SK-N-MC (cell line): ENCODE measurements around the gene ZNF436.

Experiments
- DNase-seq: peaks from one replicate; pipeline ENCODE4 v3.0.0-alpha.2; 2011; ENCODE audit warnings: low read depth, low spot score
- H3K27ac ChIP-seq: fragments of 200-600 bp; sonication (generic); 2 replicates; pipeline ENCODE4 v1.5.1; 2016; ENCODE audit warnings: mixed run types
- H3K36me3 ChIP-seq: fragments of 200-600 bp; sonication (generic); 2 replicates; pipeline ENCODE4 v1.6.1; 2017; ENCODE audit warnings: antibody characterized with exemption, low read length, mixed read lengths; ENCODE audit not compliant: insufficient read depth
- H3K4me3 ChIP-seq: fragments of 200-600 bp; sonication (generic); 2 replicates; pipeline ENCODE4 v1.5.1; 2016
- H3K9ac ChIP-seq: fragments of 200-600 bp; sonication (generic); 2 replicates; pipeline ENCODE4 v1.8.0; 2017; ENCODE audit warnings: mixed run types, mixed read lengths; ENCODE audit not compliant: insufficient read length
- H3K9me3 ChIP-seq: fragments of 200-600 bp; sonication (generic); 2 replicates; pipeline ENCODE4 v1.6.1; 2017; ENCODE audit warnings: low read depth, mild to moderate bottlenecking, antibody characterized with exemption, low read length, moderate library complexity, mixed read lengths
- EZH2 ChIP-seq: fragments of 200-600 bp; sonication (generic); IDR thresholded peaks from one replicate; pipeline ENCODE4 v1.6.1; 2017; ENCODE audit warnings: antibody characterized with exemption
- FOXP2 ChIP-seq: optimal IDR thresholded peaks from 2 replicates; pipeline ENCODE3; 2011; ENCODE audit warnings: mild to moderate bottlenecking, moderate library complexity; ENCODE audit not compliant: insufficient read depth; ENCODE audit errors: extremely low read length, control extremely low read depth
- POLR2AphosphoS5 ChIP-seq: IDR thresholded peaks from 2 replicates; pipeline ENCODE4 v1.6.1; 2012; ENCODE audit warnings: mild to moderate bottlenecking, low read depth, low read length, borderline replicate concordance

ZNF436 gene

DNA sequence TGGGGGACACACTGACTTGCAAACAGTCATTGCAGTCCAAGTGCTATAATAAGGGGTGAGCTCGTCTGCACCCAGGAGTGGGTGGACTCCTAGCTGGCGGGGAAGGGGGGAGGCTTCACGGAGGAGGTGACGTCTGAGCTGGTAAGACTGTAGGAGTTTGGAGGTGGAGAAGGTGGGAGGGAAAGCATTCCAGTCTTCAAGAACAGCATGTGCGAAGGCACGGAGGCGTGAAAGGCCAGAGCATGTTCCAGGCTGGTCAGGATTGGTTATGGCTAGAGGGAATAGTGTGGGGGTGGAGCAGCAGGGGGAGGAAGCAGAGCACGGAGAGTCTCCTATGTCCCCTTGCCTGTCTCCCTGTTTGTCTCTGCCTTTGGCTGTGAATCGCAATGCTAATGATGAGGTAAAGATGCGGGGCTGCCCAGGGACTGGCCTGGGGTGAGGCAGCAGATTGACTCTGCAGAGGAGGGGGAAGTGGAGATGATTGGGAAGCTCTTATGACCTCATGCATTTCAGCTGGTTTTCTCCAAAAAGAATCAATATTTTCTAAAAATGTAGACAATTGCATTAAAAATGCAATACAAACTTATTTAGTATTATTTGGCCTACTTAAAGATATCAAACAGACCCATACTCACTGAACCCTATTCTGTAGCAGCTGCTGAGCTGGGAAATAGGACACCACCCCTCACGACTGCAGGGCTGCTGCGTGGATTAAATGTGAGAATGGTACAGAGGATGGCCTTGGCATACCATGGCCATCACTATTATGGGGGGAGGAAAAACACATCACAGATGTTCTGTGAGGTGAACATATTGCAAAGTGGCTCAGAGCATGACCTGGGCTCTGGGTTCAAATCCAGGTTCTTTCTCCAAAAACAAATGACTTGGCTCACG is 2.6 kb upstream of the ZNF436 start:
- 0 out of 2 replicates have a peak overlapping the region, but pooled peaks have one; percentile 99 for H3K27ac ChIP-seq
- H3K9ac ChIP-seq = no peak overlapping the region
- no peaks in the 10 kb centered on the region for H3K36me3 ChIP-seq
- TF ChIP-seq EZH2 = no peak
- TF ChIP-seq POLR2AphosphoS5 = no peak; the same call in 1 of the 2 replicates
- no peak for TF ChIP-seq FOXP2
- DNase-seq = no peak
- H3K4me3 ChIP-seq = no peak overlapping the region
- no peaks in the 10 kb centered on the region for H3K9me3 ChIP-seq

DNA sequence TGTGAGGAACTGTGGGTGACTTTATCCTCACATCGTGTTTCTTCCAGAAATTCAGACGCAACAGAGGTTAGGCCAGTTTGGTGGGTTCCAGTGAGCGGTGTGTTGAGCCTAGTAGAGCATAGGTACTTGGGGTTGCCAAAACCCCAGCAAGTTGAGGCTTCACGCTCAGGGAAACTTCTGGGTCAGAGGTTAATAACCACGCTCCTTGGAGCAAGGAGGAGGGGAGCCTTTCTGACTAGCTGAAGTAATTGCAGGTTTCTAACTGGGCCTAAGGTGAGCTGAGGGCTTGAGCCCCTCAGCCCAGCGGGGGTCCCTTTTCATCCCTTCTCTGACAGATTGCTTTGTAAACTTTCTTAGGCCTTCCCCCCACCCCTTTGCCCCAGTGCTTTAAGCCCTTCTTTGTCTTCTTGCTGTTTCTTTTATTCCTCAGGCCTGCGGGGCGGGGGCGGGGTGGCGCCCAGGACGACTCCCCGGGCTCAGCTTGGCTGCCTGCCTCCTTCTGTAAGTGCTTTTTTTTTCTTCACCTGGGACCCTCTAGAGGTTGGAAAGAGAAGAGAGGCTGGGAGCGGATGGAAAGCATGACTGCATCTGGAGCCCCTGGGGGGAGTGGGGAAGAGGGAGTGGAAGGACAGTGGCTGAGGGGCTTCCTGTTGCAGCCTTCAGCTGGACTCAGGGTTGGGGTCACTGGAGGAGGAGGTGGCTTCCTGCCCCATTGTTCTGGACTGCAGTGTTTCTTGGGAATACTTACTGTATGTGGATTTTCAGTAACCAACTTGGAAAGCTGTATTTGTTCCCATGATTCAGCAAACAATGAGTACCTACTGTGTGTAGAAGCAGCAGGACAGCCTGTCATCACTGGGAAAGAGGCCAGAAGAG is 1.3 kb upstream of the ZNF436 start:
- TF ChIP-seq EZH2 = no peak
- no peak for TF ChIP-seq FOXP2
- no peak; the same call in 1 of the 2 replicates for TF ChIP-seq POLR2AphosphoS5
- H3K27ac ChIP-seq = peak overlapping the region; percentile 99
- DNase-seq = no peak

DNA sequence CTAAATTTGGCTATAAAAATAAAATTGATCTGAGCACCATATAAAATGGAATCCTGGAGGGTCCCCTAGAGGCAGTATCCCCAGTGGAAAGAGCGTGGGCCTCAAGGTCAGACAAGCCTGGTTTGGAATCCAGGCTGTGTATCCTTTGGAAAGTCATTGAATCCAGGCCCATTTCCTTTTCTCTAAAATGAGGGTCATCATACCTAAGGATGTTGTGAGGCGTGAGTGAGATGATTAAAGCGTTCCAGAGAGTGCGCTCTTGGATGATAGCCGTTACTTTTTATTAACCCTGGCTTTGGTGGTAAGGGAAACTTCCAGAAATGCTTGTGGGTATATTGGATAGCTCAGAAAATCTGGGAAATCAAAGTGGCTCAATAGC is 683 bp upstream of the ZNF436 start:
- peak overlapping the region; percentile 100 for H3K4me3 ChIP-seq
- no peak for DNase-seq
- no peaks in the 10 kb centered on the region for H3K9me3 ChIP-seq
- TF ChIP-seq FOXP2 (no peak), POLR2AphosphoS5 (no peak; the same call in 1 of the 2 replicates), EZH2 (no peak)
- peak overlapping the region; percentile 99 for H3K9ac ChIP-seq
- H3K36me3 ChIP-seq = peaks cover 14% of the 10 kb centered on the region
- H3K27ac ChIP-seq = peak overlapping the region; percentile 99

More for the DNA sequence above, 1.3 kb upstream of the ZNF436 start:
- Histone ChIP-seq H3K9ac (peak overlapping the region; percentile 46), H3K36me3 (peaks cover 11% of the 10 kb centered on the region), H3K4me3 (peak overlapping the region; percentile 100), H3K9me3 (no peaks in the 10 kb centered on the region)

DNA sequence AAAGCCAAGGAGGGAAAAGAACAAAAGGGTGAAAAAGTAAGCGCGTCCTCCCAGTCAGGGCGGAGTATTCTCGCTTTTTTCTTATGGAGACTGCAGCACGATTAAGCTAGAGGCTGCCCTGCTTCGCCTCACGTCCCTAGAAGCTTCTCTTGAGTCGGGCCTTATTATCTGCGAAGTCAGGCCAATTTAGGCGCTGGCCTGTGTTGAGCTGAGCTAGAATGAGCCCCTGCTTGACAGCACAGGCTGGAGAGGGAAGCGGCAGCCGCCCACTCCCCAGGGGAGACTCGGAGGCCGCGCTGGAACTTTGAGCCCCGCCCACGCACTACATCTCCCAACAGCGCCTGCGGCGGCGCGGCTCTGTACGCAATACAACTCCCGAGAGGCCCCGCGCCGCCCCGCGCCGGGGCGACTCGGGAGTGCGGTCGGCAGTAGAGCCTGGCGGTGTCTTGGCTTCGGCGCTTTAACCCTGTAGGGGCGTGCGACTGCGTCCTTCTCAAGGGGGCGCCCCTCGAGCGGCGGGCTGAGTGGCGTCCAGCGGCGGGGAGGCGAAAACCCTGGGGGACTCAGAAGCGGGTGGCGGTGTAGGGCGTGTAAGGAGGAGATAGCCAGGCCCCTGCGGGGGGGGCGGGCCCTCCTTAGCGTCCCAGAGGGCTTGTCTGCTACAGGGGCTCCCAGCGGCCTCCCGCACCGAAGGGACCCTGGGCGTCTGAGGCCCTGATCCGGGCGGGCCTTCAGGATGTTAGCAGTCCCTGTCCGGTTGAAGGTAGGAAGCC is 888 bp downstream of the ZNF436 start:
- H3K36me3 ChIP-seq = peaks cover 26% of the 10 kb centered on the region
- H3K9ac ChIP-seq = peak overlapping the region; percentile 99
- peak; percentile 79 for DNase-seq
- peak overlapping the region; percentile 100 for H3K4me3 ChIP-seq
- peak overlapping the region; percentile 99 for H3K27ac ChIP-seq
- 0 out of 2 replicates have a peak, but pooled peaks cover 7% of the 10 kb centered on the region for H3K9me3 ChIP-seq
- TF ChIP-seq FOXP2 (peak; percentile 83), EZH2 (no peak), POLR2AphosphoS5 (peak; percentile 98)

DNA sequence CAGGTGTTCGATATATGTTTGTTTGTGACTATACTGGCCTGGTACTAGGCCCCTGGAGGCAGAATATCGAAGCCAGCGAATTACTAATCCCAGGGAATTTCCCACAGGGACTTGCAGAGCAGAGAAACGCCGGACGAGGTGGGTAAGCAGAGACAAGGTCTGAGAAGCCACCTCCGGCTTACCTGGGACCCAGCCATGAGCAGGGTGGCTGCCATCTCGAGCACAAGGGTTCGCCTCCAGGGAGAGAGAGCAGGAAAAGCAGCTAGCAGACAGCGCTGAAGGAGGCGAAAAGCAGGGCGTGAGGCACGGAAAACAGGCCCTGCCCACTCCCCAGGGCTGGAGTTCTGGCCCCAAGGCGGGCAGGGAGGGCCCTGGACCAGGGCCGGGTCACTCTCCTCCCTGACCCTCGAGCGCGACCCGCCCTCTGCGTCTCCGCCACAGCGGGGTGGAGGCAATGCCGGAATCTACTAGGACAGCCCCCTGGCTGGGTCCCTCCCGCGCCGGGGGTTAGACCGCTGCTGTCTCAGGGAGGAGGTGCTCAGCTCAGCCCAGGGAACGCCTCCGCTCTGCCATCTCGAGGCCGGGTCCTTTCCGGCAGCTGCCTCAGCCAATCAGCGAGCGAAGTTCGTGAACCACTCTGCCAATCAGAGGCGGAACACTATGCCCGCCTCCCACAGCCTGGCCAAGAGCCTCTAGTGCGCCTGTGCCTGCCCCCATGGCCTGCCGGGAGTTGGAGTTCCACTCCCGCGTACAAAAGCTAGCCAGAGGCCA is 1.7 kb downstream of the ZNF436 start:
- TF ChIP-seq POLR2AphosphoS5 (peak; percentile 67; the same call in 1 of the 2 replicates), EZH2 (no peak)
- Histone ChIP-seq H3K27ac (peak overlapping the region; percentile 99), H3K9ac (peak overlapping the region; percentile 99), H3K4me3 (peak overlapping the region; percentile 100), H3K9me3 (peaks cover 13% of the 10 kb centered on the region), H3K36me3 (peaks cover 34% of the 10 kb centered on the region)
- peak; percentile 96 for DNase-seq

DNA sequence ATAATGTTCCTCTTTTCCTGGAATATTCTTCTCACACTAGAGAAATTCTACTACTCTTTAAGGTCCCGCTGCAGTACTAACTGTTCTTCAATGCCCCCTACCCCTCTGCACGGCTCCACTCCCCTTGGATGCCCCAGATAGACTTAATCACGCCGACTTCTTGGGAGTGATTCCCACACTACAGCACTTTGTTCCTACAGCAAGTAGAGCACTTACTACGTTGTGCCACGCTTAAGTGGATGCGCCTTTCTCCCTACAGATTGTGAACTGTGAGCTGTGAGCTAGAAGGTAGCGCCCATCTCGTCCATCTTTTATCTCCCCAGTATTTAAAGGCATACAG is 2.2 kb downstream of the ZNF436 start:
- Histone ChIP-seq H3K9me3 (peaks cover 19% of the 10 kb centered on the region), H3K9ac (peak overlapping the region; percentile 85), H3K36me3 (peaks cover 40% of the 10 kb centered on the region), H3K27ac (no peak overlapping the region; the same call in 1 of the 2 replicates), H3K4me3 (peak overlapping the region; percentile 100)
- no peak for TF ChIP-seq FOXP2
- TF ChIP-seq POLR2AphosphoS5 = no peak
- TF ChIP-seq EZH2 = no peak
- DNase-seq = no peak

DNA sequence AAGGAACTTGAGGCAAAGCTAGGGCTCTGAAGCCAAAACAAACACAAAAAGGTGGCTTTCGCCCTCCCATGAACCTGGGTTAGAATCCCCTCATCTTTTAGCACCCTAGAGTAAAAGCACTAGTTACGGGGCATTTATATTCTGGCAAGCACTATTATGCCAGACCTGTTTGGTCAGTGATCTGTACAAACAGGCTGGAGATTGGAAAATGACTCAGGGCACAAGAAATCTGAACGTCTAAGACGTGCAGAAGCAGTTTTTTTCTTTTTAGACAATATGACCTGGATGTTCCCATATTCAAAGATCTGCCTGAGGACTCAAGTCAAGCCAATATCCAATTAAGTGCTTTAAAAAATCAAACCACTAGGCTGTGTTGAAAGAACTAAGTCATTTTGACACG is 3.0 kb downstream of the ZNF436 start:
- Histone ChIP-seq H3K9ac (no peak overlapping the region), H3K4me3 (no peak overlapping the region), H3K36me3 (peaks cover 48% of the 10 kb centered on the region), H3K9me3 (peaks cover 27% of the 10 kb centered on the region), H3K27ac (no peak overlapping the region)
- TF ChIP-seq FOXP2 = no peak
- no peak for DNase-seq

DNA sequence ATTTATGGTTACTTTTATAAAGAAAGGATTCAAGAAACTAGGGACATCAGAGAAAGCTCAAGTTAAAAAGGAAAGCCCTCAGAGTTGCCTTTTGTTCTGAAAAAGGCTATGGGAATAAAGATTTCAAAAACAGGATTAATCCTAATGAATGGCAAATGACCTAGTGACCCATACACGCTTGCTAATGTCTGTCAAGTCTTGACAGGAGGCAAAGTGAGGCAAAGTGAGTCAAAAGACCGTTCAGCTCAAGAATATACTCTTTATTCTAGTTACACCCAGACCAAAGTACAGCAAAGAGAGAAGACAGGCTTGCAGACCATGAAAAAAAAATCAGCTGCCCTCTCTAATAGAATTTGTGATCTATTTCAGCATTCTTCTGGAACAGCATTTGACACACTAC is 3.5 kb downstream of the ZNF436 start:
- no peak for TF ChIP-seq POLR2AphosphoS5
- no peak for DNase-seq
- Histone ChIP-seq H3K36me3 (peaks cover 52% of the 10 kb centered on the region), H3K9ac (no peak overlapping the region), H3K27ac (no peak overlapping the region), H3K9me3 (peaks cover 32% of the 10 kb centered on the region), H3K4me3 (no peak overlapping the region)
